ENCODE measurements around the gene ADCY5.

The ADCY5 gene

GRCh38 chr3:123459862-123460261, 11.0 kb upstream of the ADCY5 start:
- in situ Hi-C loops (cut with HindIII; ENCODE audit: low sequenced_read_pairs), result no loop called here

DNA sequence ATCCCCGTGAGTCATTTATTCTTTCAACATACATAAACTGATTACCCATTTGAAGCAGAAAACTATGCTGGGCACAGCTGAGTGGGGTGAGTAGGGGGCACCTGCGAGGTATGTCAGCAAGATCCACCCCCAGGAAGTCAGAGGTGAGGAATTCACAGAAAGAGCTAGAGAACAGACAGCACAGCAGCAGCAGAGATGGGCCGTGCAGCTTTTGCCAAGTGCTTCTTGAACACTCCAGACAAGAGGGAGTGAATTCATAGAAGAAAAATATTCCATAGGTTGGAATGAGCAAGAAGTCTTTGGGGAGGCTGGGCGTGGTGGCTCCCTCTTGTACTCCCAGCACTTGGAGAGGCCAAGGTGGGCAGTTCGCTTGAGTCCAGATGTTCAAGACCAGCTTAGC, 9.4 kb upstream of the ADCY5 start:
- in situ Hi-C loops (cut with HindIII; ENCODE audit: low sequenced_read_pairs), result no loop called here

DNA sequence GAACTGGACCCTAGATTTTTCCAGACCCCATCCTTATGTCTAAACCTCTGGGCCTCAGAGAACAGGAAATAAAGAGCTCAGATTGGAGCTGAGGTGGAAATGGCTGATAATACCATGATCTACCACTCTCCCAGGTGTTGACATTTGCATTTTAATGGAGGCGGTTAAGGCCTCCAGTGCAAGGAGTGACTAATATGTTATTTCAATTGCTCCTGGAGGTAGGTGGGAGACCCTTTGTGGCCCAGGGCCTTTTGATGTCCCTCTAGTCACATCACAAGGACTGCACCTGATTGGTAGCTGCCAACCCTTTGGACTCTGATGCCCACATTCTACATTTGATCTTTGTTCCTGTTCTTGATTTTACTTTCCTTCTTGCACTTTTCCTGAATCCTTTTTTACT, 9.0 kb upstream of the ADCY5 start:
- in situ Hi-C loops (cut with HindIII; ENCODE audit: low sequenced_read_pairs), result no loop called here

- in situ Hi-C loops (cut with HindIII; ENCODE audit: low sequenced_read_pairs), result no loop called here
These were observed 4.8 kb upstream of the ADCY5 start for GRCh38 chr3:123453675-123454074.

GRCh38 chr3:123451186-123451585, 2.3 kb upstream of the ADCY5 start:
- in situ Hi-C loops (cut with HindIII; ENCODE audit: low sequenced_read_pairs), result no loop called here

DNA sequence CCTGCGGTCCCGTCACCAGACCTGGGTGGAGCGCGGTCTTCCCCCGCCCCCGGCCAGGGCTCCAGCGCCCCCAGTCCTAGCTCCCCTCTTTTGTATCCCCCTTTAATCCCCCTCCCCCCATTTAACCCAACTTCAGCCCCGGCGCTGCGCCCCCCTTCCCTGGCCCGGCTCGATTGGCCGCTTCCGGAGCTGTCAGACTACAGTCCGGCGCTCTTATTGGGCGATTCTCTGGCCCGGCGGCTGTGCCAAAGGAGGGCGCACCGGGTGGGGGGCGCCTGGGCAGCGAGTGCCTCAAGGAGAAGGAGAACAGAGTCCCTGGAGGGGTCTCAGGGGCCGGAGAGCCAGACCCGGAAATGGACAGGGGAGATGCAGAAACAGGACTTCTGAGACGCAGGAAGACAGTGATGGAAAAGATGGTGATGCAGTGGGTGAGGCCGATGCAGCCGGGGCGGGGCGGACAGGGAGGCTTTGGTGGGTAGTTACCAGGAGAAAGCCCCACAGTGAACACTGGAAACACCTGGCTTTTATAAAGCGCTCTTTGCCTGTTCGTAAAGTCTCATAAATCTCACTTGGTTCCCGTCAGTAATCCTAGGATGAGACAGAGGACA, 1.2 kb upstream of the ADCY5 start:
- in situ Hi-C loops (cut with HindIII; ENCODE audit: low sequenced_read_pairs), result no loop called here

GRCh38 chr3:123449102-123449996, 459 bp upstream of the ADCY5 start:
- in situ Hi-C loops (cut with HindIII; ENCODE audit: low sequenced_read_pairs), result no loop called here

- in situ Hi-C loops (cut with HindIII; ENCODE audit: low sequenced_read_pairs), result no loop called here
These were observed 957 bp downstream of the ADCY5 start for GRCh38 chr3:123447749-123448517.

- in situ Hi-C loops (cut with HindIII; ENCODE audit: low sequenced_read_pairs), result no loop called here
These were observed 1.5 kb downstream of the ADCY5 start for GRCh38 chr3:123447416-123447748.

GRCh38 chr3:123446610-123447109, 2.2 kb downstream of the ADCY5 start:
- in situ Hi-C loops (cut with HindIII; ENCODE audit: low sequenced_read_pairs), result no loop called here

DNA sequence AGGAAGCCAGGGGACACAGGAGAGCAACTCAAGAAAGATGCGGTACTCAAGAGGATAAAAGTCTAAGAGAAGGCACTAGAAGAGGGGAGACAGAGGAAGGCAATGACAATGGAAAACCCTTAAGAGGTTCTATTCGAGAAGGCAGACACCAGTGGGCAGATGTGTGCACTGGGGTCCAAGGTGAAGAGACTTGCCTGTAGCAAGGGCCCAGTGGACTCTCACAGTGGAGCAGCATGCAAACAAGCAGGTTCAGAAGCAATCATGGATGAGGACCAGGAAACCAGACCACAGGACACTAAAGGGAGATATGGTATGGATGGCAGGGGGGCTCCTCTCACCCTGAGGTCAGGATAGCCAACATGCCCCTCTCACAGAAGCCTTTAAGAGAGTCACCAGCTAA, 2.7 kb downstream of the ADCY5 start:
- in situ Hi-C loops (cut with HindIII; ENCODE audit: low sequenced_read_pairs), result no loop called here

GRCh38 chr3:123445702-123446101, 3.2 kb downstream of the ADCY5 start:
- in situ Hi-C loops (cut with HindIII; ENCODE audit: low sequenced_read_pairs), result no loop called here

DNA sequence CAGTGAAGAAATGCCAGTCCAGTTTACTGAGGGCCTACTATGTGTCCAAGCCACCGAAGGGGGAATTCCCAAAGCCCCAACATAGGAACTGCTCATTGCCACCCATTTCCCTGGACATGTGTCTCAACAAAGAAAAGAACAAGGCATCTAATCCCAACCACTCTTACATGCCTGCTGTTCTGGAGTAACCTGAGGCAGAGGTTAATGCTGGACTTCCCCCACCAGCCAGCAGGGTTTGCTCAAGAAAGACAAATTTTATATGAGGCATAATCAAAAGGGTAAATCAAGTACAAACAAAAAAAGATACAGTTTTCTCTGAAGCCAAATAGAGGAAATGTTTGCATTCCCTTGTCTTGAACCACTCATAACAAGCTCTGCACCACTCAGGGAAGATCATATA, 4.1 kb downstream of the ADCY5 start:
- in situ Hi-C loops (cut with HindIII; ENCODE audit: low sequenced_read_pairs), result no loop called here

DNA sequence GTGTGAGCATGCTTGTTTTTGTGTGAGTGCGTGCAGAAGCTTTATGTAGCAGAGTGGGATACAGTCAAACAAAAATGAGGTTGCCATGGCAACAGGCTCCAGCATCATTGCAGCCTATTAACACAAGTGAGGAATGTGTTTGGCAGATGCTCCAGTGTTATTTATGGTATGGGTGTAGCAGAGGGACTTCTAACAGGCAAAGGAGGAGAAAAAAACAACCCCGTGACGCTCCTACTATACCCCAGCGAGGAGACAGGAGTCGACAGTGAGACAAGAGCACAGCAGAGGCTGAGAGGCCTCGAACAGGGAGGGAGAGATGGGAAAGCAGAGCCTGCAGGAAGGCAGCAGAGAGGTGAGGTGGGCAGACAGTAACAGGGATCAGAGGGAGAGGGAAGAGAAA, 4.9 kb downstream of the ADCY5 start:
- in situ Hi-C loops (cut with HindIII; ENCODE audit: low sequenced_read_pairs), result no loop called here

GRCh38 chr3:123442908-123443307, 6.0 kb downstream of the ADCY5 start:
- in situ Hi-C loops (cut with HindIII; ENCODE audit: low sequenced_read_pairs), result no loop called here

DNA sequence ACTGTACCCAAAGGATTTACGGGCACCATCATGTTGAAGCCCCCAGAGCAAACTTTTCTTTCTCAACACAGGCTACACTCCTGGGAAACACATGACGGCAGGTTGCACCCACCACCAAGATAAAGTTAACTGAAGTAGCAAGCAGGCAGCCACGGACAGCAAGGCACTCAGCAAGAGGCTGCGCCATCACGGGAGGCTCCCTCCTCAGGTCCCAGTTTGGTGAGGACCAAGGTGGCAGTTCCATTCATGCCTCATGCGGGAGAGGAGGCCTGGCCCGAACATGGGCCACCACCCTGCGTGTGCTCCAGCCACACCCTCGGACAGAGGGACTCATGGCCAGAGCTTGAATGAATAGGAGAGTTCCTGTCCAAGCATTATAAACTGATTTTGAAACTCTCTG, 6.8 kb downstream of the ADCY5 start:
- in situ Hi-C loops (cut with HindIII; ENCODE audit: low sequenced_read_pairs), result no loop called here

DNA sequence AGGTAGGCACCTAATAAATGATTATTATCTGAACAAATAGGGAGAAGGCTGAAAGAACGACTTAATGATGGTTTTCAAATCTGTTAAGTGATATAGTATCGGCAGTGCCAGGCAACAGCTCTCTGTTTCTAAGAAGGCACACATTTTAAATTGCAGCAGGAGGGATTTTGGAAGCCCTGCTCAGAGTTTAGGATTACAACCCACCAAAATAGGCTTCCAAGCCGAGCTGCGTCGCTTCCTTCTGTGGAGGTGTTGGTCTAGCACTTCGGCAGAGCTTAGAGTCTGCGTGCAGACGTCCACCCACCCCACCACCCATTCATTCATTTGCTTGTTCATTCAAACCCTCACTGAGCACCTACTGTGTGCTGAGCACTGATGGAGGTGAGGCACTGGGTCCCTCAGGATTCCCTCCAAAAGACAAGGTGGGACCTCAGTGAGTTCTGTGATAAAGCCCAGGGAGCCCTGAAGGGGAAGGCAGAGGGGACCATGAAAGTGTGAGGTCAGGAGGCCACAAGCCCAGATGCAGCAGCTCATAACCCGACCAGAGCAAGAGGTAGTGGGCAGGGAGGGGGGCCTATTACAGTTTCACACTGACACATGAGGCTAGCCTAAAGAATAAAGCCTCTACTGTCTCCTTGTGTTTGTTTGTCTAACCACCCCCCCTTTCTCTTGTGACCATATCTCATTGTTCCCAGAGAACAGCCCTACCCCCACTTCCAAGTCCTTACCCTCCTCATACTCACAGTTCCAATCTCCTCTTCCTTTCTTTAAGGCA, 8.9 kb downstream of the ADCY5 start:
- in situ Hi-C loops (cut with HindIII; ENCODE audit: low sequenced_read_pairs), result loop anchor here (5.0 kb wide), 1 partner anchor 32 kb away; no protein-coding TSS in a partner anchor

- in situ Hi-C loops (cut with HindIII; ENCODE audit: low sequenced_read_pairs), result no loop called here
These were observed 15.9 kb downstream of the ADCY5 start for GRCh38 chr3:123432832-123433523.

GRCh38 chr3:123431658-123432324, 17.1 kb downstream of the ADCY5 start:
- in situ Hi-C loops (cut with HindIII; ENCODE audit: low sequenced_read_pairs), result no loop called here

All from endothelial cell of hepatic sinusoid (primary cell).